Left hindlimb (tissue), 1 donor: ENCODE data around the gene SH3RF3.

ENCODE experiments used
- DNase-seq: peaks from one replicate; pipeline ENCODE4 v3.0.0-alpha.2; 2018

Gene SH3RF3

GRCh38 chr2:109246176-109246575, 117.2 kb downstream of the SH3RF3 start:
- no peak for DNase-seq

GRCh38 chr2:109246616-109247015, 117.6 kb downstream of the SH3RF3 start:
- DNase-seq, result no peak

- no peak for DNase-seq
These were observed 118.3 kb downstream of the SH3RF3 start for GRCh38 chr2:109247340-109247739.

GRCh38 chr2:109247812-109248211, 118.8 kb downstream of the SH3RF3 start:
- DNase-seq, result no peak

- no peak for DNase-seq
These were observed 119.6 kb downstream of the SH3RF3 start for GRCh38 chr2:109248590-109248989.

- DNase-seq, result no peak
These were observed 124.2 kb downstream of the SH3RF3 start for GRCh38 chr2:109253217-109253616.

GRCh38 chr2:109254174-109254904, 125.3 kb downstream of the SH3RF3 start:
- DNase-seq, result no peak

GRCh38 chr2:109255654-109256053, 126.6 kb downstream of the SH3RF3 start:
- no peak for DNase-seq

GRCh38 chr2:109256111-109256510, 127.1 kb downstream of the SH3RF3 start:
- DNase-seq, result no peak

GRCh38 chr2:109256921-109257320, 127.9 kb downstream of the SH3RF3 start:
- DNase-seq, result no peak

GRCh38 chr2:109257653-109258052, 128.6 kb downstream of the SH3RF3 start:
- DNase-seq, result no peak

GRCh38 chr2:109258376-109258775, 129.4 kb downstream of the SH3RF3 start:
- DNase-seq, result no peak

- no peak for DNase-seq
These were observed 130.0 kb downstream of the SH3RF3 start for GRCh38 chr2:109258905-109259540.

- no peak for DNase-seq
These were observed 130.7 kb downstream of the SH3RF3 start for GRCh38 chr2:109259671-109260070.

- peak; percentile 21 for DNase-seq
These were observed 131.3 kb downstream of the SH3RF3 start for GRCh38 chr2:109260116-109260855.

- DNase-seq, result peak; percentile 24
These were observed 132.1 kb downstream of the SH3RF3 start for GRCh38 chr2:109260886-109261700.

- peak; percentile 4 for DNase-seq
These were observed 133.1 kb downstream of the SH3RF3 start for GRCh38 chr2:109261906-109262631.

- DNase-seq, result peak; percentile 30
These were observed 135.8 kb downstream of the SH3RF3 start for GRCh38 chr2:109264595-109265328.

- DNase-seq, result no peak
These were observed 136.4 kb downstream of the SH3RF3 start for GRCh38 chr2:109265369-109265768.

- DNase-seq, result no peak
These were observed 136.9 kb downstream of the SH3RF3 start for GRCh38 chr2:109265953-109266352.

- no peak for DNase-seq
These were observed 137.5 kb downstream of the SH3RF3 start for GRCh38 chr2:109266496-109266895.
